Measurements from ENCODE around the gene DLEU7.

Gene DLEU7

DNA sequence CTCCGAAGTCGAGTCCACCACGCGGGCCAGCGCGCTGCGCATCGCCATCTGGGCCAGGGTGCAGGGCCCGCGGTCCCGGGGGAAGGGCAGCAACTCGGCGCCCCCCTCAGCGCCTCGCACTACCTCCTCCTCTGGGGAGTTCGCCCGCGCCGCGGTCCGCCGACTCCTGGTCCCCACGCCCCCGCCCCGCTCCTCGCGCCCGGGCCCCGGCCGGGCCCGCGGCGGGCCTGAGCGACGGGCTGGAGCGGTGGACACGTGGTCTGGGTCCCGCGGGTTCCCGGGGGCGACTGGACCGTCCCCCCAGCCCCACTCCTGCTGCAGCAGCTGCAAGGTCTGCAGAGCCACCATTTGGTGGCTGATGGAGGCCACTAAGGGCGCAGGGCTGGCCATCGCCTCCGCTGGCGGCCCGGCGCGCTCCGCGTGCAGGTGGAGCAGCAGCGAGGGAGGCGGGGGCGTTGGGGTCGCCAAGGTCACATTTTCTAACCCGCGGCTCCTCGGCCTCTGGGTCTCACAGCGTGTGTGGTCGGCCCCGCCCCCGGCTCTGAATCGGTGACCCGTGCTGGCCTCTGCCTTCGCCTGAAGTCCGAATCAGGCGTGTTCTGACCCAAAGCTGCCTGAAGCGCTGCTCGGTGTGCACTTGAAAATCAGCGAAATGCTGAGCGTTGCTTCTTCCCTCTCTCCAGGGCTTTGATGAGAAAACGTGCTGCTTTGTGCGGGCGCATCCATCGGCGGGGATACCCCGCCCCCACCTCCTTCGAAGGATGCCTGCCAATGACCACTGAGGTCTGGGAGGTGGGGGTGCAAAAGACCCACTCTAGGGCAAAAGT, at the start of gene DLEU7:
Gene DLEU7 (minus strand): TSS at position 436 of the 827 bp plus-strand sequence. CDS start 46 bp downstream, at position 390.
- Mint-ChIP-seq H3K36me3 (ENCODE audit: low read depth) (no peaks in the 10 kb centered on the region), H3K27me3 (peaks cover 49% of the 10 kb centered on the region), H3K4me3 (peak within 1 kb of the TSS; percentile 48), H3K4me1 (ENCODE audit: low read depth) (peaks cover 17% of the 10 kb centered on the region), H3K9me3 (no peaks in the 10 kb centered on the region), H3K27ac (no peak within 1 kb of the TSS)
- intact Hi-C loops (cut with micrococcal nuclease) = no loop called here

DNA sequence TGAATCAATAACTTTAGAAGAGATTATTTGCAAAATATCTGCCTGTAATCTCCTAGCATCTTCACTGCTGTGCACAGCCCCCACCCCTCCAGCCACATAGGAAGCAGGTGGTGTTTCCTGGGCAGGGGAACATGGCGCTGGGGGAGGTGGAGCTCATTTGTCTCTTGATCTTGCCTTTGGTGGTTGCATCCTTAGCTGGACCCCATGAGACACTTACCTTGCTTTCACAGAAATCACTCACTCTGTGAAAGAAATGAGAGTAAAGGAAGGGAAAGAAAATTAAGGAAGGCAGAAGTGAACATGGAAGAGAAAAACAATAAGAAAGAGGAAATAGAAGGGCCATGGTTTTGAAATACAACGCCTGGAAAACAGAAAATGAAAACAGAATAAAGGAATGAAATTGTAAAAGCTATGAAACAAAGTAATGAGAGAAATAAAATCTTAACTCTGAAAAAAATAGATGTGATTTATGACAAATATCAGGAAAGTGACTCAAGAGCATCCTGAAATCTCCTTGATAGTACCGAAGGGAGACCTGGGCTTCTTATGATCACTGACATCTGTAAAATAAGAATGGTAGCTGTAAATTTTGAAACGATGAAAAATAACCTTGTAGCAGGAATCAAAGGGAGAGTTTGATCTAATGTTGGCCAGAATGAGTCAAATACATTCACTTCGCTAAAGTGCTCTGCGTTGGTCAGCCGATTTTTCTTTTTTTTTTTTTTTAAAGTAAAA, 48.9 kb upstream of the DLEU7 start:
- Mint-ChIP-seq H3K27me3 (no peaks in the 10 kb centered on the region), H3K9me3 (no peaks in the 10 kb centered on the region), H3K4me3 (no peak overlapping the region), H3K4me1 (ENCODE audit: low read depth) (peaks cover 32% of the 10 kb centered on the region), H3K27ac (no peak overlapping the region), H3K36me3 (ENCODE audit: low read depth) (no peaks in the 10 kb centered on the region)
- intact Hi-C loops (cut with micrococcal nuclease) = no loop called here

DNA sequence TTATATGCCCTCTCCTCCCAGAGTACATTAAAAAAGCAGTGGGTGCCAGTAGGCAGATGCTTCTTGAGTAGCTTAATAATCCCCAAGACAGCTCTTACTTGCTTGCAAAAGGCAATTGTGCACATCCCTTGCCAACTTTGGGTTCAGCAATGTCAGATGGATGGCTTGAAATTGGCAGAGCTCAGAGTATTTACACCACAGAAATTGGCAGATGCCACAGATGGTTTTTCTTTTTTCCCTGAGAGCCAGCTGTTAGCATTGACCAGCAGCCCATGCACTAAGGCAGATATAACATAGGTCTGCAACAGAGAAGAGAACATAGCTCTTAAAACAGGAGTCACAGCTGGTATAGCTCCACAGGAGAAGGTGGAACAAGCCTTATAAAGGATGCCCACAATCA, 47.7 kb upstream of the DLEU7 start:
- intact Hi-C loops (cut with micrococcal nuclease) = no loop called here
- Mint-ChIP-seq H3K4me3 (no peak overlapping the region), H3K4me1 (ENCODE audit: low read depth) (peaks cover 43% of the 10 kb centered on the region), H3K27me3 (no peaks in the 10 kb centered on the region), H3K9me3 (no peaks in the 10 kb centered on the region), H3K36me3 (ENCODE audit: low read depth) (no peaks in the 10 kb centered on the region), H3K27ac (no peak overlapping the region)

DNA sequence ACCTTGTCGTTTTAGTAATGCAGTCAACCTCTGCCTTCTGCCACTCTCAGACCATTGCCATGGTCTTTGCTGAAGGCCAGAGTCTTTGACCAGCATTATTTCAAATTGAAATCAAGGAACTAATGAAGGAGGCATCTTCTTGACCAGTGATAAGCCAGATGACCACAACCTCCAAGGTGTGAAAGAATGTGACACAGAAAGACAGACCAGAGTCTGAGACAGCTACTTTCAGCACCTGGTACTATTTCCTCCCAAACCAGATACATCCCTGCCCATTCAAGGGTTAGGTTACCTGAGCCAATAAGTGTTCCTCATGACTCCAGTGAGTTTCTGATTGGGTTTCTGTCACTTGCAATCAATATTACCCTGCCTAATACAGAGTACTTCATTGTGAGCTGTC, 45.8 kb upstream of the DLEU7 start:
- intact Hi-C loops (cut with micrococcal nuclease) = no loop called here
- no peaks in the 10 kb centered on the region for H3K36me3 Mint-ChIP-seq (ENCODE audit: low read depth)
- no peak overlapping the region for H3K4me3 Mint-ChIP-seq
- H3K27ac Mint-ChIP-seq = no peak overlapping the region
- peaks cover 39% of the 10 kb centered on the region for H3K4me1 Mint-ChIP-seq (ENCODE audit: low read depth)
- H3K9me3 Mint-ChIP-seq = no peaks in the 10 kb centered on the region
- H3K27me3 Mint-ChIP-seq = no peaks in the 10 kb centered on the region

DNA sequence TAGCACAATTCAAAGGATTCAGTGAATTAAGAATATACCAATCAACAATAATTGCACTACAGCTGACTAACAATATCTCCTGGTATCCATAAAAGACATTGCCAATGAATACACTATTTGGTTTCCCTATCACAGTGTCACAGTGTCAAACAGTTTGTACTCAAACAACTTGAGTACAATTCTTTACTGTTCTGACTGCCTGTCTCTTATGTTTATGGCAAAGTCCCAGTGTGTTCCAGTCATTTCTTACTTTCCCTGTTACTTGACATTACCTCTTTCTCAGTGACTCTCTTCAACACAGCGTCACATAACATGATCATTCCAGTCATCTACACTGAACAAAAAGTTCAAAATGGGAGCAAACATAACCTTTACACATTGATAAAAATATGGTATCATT, 44.9 kb upstream of the DLEU7 start:
- peaks cover 39% of the 10 kb centered on the region for H3K4me1 Mint-ChIP-seq (ENCODE audit: low read depth)
- intact Hi-C loops (cut with micrococcal nuclease) = no loop called here
- H3K4me3 Mint-ChIP-seq = no peak overlapping the region
- H3K36me3 Mint-ChIP-seq (ENCODE audit: low read depth) = no peaks in the 10 kb centered on the region
- no peaks in the 10 kb centered on the region for H3K9me3 Mint-ChIP-seq
- no peak overlapping the region for H3K27ac Mint-ChIP-seq
- H3K27me3 Mint-ChIP-seq = no peaks in the 10 kb centered on the region

DNA sequence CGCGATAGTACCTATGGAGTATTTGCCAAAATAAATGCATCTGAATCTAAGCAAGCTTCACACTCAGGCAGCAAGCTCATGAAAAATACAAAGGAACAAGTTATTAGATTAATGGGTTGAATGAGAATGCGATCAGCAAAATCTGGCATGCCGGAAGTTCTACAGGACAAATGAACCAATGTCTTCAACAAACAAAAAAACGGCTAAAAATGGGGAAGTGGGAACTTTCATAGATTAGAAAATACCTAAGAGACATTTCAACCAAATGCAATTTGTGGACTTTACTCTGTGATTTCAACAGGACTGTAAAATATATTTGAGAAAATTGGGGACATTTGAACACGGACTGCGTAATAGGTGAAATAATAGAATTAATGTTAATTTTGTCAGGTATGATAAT, 43.7 kb upstream of the DLEU7 start:
- intact Hi-C loops (cut with micrococcal nuclease) = no loop called here
- Mint-ChIP-seq H3K27me3 (no peaks in the 10 kb centered on the region), H3K36me3 (ENCODE audit: low read depth) (no peaks in the 10 kb centered on the region), H3K9me3 (no peaks in the 10 kb centered on the region), H3K4me3 (no peak overlapping the region), H3K27ac (no peak overlapping the region), H3K4me1 (ENCODE audit: low read depth) (peaks cover 40% of the 10 kb centered on the region)

DNA sequence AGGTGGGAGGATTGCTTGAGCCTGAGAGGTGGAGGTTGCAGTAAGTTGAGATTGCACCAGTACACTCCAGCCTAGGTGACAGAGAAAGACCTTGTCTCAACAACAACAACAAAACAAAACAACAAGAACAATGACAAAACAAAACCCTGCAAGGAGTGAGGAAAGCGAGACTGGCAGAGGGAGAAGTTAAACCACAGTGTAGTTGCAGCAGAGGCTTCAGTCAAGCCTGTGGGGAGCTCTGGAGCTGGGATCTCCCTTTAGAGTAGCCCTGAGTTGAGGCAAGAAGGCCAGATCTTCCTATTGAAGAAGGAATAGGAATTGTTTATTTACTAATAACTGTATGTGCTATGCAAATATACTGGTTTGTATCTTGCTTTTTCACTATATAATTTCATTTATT, 40.8 kb upstream of the DLEU7 start:
- H3K4me3 Mint-ChIP-seq = no peak overlapping the region
- no peaks in the 10 kb centered on the region for H3K27me3 Mint-ChIP-seq
- no peaks in the 10 kb centered on the region for H3K36me3 Mint-ChIP-seq (ENCODE audit: low read depth)
- no peak overlapping the region for H3K27ac Mint-ChIP-seq
- peaks cover 42% of the 10 kb centered on the region for H3K4me1 Mint-ChIP-seq (ENCODE audit: low read depth)
- intact Hi-C loops (cut with micrococcal nuclease) = no loop called here
- no peaks in the 10 kb centered on the region for H3K9me3 Mint-ChIP-seq

DNA sequence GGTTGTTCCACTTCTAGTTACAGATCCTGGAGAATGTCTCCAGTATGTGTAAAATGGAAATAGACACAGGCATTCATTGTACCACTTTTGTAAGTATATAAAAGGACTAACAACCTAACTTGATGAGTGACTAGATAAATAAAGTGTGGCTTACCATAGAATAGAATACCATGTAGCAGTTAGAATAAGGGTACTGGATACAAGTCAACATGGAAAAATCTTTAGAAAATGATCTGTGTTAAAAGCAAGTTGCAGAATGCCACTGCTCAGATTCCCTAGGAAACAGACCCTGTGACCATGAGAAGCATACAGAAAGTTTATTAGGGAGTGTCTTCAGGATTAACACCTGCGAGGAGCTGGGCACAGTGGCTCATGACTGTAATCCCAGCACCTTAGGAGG, 40.2 kb upstream of the DLEU7 start:
- intact Hi-C loops (cut with micrococcal nuclease) = no loop called here
- Mint-ChIP-seq H3K9me3 (no peaks in the 10 kb centered on the region), H3K27me3 (no peaks in the 10 kb centered on the region), H3K36me3 (ENCODE audit: low read depth) (no peaks in the 10 kb centered on the region), H3K4me1 (ENCODE audit: low read depth) (peaks cover 42% of the 10 kb centered on the region), H3K27ac (no peak overlapping the region), H3K4me3 (no peak overlapping the region)

DNA sequence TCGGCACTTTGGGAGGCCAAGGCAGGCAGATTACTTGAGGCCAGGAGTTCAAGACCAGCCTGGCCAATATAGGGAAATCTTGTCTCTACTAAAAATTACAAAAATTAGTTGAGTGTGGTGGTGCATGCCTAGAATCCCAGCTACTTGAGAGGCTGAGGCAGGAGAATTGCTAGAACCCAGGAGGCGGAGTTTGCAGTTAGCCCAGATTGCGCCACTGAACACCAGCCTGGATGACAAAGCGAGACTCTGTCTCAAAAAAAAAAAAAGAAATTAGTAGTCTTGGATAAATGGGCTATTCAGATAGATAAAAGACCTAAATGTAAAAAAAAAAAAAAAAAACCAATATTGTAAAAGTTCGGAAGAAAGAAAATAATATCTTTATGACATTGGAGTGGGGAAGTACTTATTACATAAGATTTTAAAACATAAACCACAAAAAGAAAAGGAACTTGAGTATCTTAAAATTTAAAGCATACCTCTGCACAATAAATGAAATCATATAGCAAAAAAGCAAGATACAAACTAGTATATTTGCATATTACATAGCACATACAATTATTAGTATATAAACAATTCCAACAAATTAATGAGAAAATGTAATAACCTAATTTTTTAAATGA, 39.4 kb upstream of the DLEU7 start:
- H3K4me3 Mint-ChIP-seq = peak overlapping the region; percentile 30
- no peaks in the 10 kb centered on the region for H3K36me3 Mint-ChIP-seq (ENCODE audit: low read depth)

DNA sequence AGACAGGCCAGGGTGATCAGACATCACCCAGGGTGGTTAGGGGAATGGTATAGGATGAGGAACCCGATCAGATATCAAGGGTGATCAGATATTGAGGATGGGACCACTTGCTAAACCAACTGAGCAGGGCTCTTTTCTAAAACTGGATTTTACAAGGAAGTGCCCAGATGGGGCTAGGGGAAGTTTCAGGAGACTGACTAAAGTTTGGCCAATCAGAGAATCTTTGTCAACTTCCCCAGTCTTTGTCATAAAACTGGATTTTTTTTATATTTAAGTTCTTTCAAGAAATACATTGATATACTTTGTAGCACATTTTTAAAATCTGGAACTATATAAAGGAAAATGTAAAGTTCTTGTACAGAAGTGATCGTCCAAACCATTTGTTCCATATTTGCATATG, 30.5 kb upstream of the DLEU7 start:
- H3K27me3 Mint-ChIP-seq = no peaks in the 10 kb centered on the region
- peaks cover 7% of the 10 kb centered on the region for H3K4me1 Mint-ChIP-seq (ENCODE audit: low read depth)
- no peaks in the 10 kb centered on the region for H3K9me3 Mint-ChIP-seq
- intact Hi-C loops (cut with micrococcal nuclease) = no loop called here
- H3K36me3 Mint-ChIP-seq (ENCODE audit: low read depth) = no peaks in the 10 kb centered on the region
- no peak overlapping the region for H3K4me3 Mint-ChIP-seq
- H3K27ac Mint-ChIP-seq = no peak overlapping the region

More for the DNA sequence above, 39.4 kb upstream of the DLEU7 start:
- H3K27me3 Mint-ChIP-seq = no peaks in the 10 kb centered on the region
- H3K27ac Mint-ChIP-seq = no peak overlapping the region
- peaks cover 42% of the 10 kb centered on the region for H3K4me1 Mint-ChIP-seq (ENCODE audit: low read depth)
- no peaks in the 10 kb centered on the region for H3K9me3 Mint-ChIP-seq
- intact Hi-C loops (cut with micrococcal nuclease) = no loop called here

DNA sequence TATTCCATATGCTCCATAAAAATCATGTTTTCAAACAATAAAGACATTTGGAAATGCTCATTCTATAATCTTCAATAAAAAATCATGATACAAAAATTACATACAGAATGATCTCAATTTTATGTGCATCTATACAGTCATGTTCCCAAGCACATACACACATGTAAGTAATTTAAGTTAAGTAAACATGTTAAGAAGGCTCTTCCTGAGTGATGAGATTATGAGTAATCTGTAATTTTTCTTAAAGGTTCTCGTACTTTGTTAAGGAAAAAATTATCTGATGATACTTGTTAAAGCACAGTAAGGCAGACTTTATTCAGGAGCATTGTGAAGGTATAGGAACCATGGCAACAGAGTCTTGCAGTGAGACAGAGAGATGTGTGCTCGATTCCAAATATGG, 30.0 kb upstream of the DLEU7 start:
- H3K4me1 Mint-ChIP-seq (ENCODE audit: low read depth) = peaks cover 7% of the 10 kb centered on the region
- intact Hi-C loops (cut with micrococcal nuclease) = no loop called here

DNA sequence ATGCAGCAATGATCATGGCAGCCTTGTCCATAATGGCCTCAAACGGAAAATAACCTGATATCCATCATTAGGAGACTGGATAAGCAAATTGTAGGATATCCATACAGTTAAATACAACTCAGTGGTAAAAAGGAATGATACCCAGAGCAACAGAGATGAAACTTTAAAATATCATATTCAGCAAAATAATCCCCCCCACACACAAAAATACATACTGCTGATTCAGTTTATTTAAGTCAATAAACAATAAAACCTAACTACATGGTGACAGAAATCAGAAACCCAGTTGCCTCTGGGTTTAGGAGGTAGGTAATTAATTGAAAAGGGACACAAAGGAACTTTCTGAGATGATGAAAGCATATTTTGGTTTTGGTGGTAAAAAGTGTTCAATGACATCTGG, 27.9 kb upstream of the DLEU7 start:
- no peak overlapping the region for H3K4me3 Mint-ChIP-seq
- no peaks in the 10 kb centered on the region for H3K9me3 Mint-ChIP-seq
- peaks cover 13% of the 10 kb centered on the region for H3K4me1 Mint-ChIP-seq (ENCODE audit: low read depth)
- no peak overlapping the region for H3K27ac Mint-ChIP-seq
- no peaks in the 10 kb centered on the region for H3K27me3 Mint-ChIP-seq
- no peaks in the 10 kb centered on the region for H3K36me3 Mint-ChIP-seq (ENCODE audit: low read depth)
- intact Hi-C loops (cut with micrococcal nuclease) = no loop called here

More for the DNA sequence above, 30.0 kb upstream of the DLEU7 start:
- Mint-ChIP-seq H3K36me3 (ENCODE audit: low read depth) (no peaks in the 10 kb centered on the region), H3K27ac (no peak overlapping the region), H3K27me3 (no peaks in the 10 kb centered on the region), H3K9me3 (no peaks in the 10 kb centered on the region), H3K4me3 (no peak overlapping the region)

DNA sequence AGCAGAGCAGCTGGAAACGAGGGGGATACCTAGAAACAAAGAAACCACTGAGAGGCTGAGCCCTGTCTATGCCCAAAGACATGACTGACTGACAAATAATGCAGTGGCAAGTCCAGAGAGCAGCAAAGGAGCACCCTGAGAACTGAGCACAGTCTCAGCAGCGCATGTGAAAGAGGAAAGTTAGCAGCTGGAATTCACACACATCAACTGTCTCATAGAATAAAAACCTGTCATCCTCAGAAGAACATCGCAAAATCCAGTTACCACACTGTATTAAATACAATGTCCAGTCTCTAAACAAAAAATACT, 24.1 kb upstream of the DLEU7 start:
- Mint-ChIP-seq H3K9me3 (no peaks in the 10 kb centered on the region), H3K4me1 (ENCODE audit: low read depth) (peaks cover 6% of the 10 kb centered on the region), H3K27ac (no peak overlapping the region), H3K27me3 (no peaks in the 10 kb centered on the region), H3K36me3 (ENCODE audit: low read depth) (no peaks in the 10 kb centered on the region), H3K4me3 (no peak overlapping the region)
- intact Hi-C loops (cut with micrococcal nuclease) = no loop called here

DNA sequence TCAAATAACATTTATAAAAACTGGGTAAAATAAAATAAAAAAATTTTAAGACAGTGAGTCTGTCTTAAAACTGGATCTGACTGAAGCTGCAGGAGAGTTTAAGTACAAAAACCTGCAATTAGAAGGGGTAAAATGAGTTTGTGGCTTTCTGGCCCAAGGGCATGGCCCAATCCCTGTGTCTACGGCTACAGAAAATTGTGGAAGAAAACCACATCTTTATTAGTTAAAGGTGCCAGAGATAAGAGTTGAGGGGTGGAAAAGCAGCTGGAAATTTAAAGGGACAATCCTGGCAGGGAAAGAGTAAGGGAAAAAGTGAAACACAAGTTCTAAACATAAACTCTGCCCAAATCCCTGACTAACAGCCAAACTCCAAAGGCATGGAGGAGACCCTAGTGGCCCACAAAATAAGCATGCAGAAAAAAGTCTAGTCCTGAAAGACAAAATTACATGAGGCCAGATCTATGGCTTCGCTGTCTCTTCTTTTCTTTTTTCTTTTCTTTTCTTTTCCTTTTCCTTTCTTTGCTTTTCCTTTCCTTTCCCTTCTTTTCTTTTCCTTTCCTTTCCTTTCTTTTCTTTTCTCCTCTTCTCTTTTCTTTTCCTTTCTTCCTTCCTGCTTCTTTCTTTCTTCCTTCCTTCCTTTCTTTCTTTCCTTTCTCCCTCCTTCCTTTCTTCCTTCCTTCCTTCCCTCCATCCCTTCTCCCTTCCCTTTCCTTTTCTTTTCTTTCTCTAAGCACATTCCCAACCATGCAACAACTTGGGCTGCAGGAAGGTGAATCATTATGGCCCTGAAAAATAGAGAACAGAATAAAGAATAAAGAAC, 23.5 kb upstream of the DLEU7 start:
- H3K36me3 Mint-ChIP-seq (ENCODE audit: low read depth) = no peaks in the 10 kb centered on the region
- intact Hi-C loops (cut with micrococcal nuclease) = no loop called here
- peaks cover 6% of the 10 kb centered on the region for H3K4me1 Mint-ChIP-seq (ENCODE audit: low read depth)
- H3K9me3 Mint-ChIP-seq = no peaks in the 10 kb centered on the region
- no peak overlapping the region for H3K4me3 Mint-ChIP-seq
- no peaks in the 10 kb centered on the region for H3K27me3 Mint-ChIP-seq
- H3K27ac Mint-ChIP-seq = no peak overlapping the region
